HEK293 (cell line): ENCODE results near the gene UGT2A3.

ENCODE experiments used
- CTCF ChIP-seq: fragments of 450-650 bp; formaldehyde crosslinking; IDR thresholded peaks from 2 replicates; pipeline ENCODE4 v1.5.1; 2016; ENCODE audit warnings: missing biosample characterization, missing genetic modification characterization
- HOXA7 ChIP-seq: sonication (generic); formaldehyde crosslinking; IDR thresholded peaks from 2 replicates; pipeline ENCODE4 v1.8.1; 2022; ENCODE audit warnings: missing genetic modification reagents, borderline replicate concordance
- SALL2 ChIP-seq: fragments of 450-650 bp; formaldehyde crosslinking; IDR thresholded peaks from 2 replicates; pipeline ENCODE4 v1.5.0; 2017; ENCODE audit warnings: missing biosample characterization, mild to moderate bottlenecking, missing genetic modification characterization, borderline replicate concordance
- ZNF175 ChIP-seq: fragments of 450-650 bp; formaldehyde crosslinking; IDR thresholded peaks from 2 replicates; pipeline ENCODE4 v1.5.1; 2016; ENCODE audit warnings: missing biosample characterization, missing genetic modification characterization

GRCh38 chr4:68962868-68963267, 11.3 kb upstream of the UGT2A3 start:
- TF ChIP-seq CTCF (tag by site-specific recombination) (no peak), SALL2 (tag by site-specific recombination) (no peak), HOXA7 (CRISPR knock-in tag) (no peak), ZNF175 (tag by site-specific recombination) (no peak)
